ENCODE results near the gene FLT4. TPM values are rescaled to one million over a fixed set of nuclear protein-coding genes. Genes with fewer than 3 reads are reported as not detected.

The FLT4 gene
- polyA plus RNA-seq, 2 of the 4 experiments (the other 2 are of a cell fraction): 2.0 to 2.6 TPM

DNA sequence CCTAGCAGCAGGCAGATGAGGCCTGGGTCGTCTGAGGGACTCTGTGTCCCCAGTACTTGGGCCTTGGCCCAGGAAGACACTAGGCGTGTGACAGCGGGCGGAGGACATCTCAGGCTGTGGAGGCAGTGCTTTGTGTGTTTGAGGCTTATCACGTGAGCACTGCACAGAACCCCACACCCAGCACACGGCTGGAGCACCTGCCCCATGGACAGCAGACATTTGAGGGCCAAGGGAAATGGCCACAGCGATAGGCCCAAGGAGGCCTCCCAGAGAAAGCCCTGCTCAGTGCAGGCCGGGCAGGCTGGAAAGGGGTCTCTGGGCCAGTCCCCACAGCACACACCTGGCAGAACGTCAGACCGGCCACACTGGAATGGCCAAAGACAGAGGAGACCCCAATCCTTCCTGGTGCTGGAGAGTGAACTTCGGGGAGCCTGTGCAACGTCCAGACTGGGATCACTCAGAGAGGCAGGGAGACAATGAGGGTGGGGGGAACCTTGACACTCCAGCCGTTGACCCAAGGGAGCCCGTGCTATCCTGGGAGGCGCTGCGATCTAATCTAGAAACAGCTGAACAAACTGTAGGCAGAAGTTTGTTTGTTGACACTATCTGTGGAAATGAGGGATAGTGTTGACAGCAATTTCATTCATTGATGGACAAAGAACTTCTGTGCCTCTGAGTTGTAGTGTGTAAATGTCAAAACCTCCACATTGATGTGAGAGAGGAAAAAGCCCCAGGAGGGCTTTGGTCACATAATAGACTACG lies 19.6 kb upstream of the FLT4 start (continued):
- TF ChIP-seq, protein P1, sequence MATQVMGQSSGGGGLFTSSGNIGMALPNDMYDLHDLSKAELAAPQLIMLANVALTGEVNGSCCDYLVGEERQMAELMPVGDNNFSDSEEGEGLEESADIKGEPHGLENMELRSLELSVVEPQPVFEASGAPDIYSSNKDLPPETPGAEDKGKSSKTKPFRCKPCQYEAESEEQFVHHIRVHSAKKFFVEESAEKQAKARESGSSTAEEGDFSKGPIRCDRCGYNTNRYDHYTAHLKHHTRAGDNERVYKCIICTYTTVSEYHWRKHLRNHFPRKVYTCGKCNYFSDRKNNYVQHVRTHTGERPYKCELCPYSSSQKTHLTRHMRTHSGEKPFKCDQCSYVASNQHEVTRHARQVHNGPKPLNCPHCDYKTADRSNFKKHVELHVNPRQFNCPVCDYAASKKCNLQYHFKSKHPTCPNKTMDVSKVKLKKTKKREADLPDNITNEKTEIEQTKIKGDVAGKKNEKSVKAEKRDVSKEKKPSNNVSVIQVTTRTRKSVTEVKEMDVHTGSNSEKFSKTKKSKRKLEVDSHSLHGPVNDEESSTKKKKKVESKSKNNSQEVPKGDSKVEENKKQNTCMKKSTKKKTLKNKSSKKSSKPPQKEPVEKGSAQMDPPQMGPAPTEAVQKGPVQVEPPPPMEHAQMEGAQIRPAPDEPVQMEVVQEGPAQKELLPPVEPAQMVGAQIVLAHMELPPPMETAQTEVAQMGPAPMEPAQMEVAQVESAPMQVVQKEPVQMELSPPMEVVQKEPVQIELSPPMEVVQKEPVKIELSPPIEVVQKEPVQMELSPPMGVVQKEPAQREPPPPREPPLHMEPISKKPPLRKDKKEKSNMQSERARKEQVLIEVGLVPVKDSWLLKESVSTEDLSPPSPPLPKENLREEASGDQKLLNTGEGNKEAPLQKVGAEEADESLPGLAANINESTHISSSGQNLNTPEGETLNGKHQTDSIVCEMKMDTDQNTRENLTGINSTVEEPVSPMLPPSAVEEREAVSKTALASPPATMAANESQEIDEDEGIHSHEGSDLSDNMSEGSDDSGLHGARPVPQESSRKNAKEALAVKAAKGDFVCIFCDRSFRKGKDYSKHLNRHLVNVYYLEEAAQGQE (IDR thresholded peaks at IDR 0.05): no peak
- TF ChIP-seq POLR2AphosphoS2 (conservative IDR thresholded peaks at IDR 0.05; ENCODE audit: low read length): no peak

DNA sequence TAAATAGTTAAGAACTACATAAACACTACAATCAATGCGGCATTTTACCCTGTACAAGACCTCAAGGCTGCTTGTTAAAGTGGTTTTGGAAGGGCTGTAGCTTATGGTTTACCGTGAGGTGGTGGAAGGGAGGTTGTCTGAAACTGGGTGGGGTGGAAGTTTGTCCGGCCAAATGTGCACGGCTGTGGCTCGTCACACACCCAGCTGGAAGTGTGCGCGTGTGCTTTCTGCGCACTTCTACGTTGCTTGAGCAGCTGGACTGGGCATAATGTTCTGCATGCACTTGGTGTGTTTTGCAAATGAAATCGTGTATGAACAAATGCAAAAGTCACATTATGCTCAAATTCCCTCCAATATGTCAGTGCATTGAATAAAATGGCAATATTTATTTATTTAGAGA lies 17.4 kb upstream of the FLT4 start:
- 69% methylated on average over 10 of the region's 10 CpGs for WGBS (ENCODE audit: missing lambda C conversion rate)
- no peak for TF ChIP-seq KDM1A (IDR thresholded peaks at IDR 0.05; ENCODE audit: low read depth)
- TF ChIP-seq MAZ (IDR thresholded peaks at IDR 0.05; ENCODE audit: borderline replicate concordance, low read depth, low read length): no peak
- TF ChIP-seq ZSCAN20 (CRISPR knock-in tag; IDR thresholded peaks at IDR 0.05): no peak
- no peak for TF ChIP-seq POLR2AphosphoS2 (conservative IDR thresholded peaks at IDR 0.05; ENCODE audit: low read length)
- TF ChIP-seq TP53 (CRISPR knock-in tag; IDR thresholded peaks at IDR 0.05): no peak
- no peak for TF ChIP-seq ESRRA (IDR thresholded peaks at IDR 0.05; ENCODE audit: borderline replicate concordance, low read length)
- TF ChIP-seq, protein P2, sequence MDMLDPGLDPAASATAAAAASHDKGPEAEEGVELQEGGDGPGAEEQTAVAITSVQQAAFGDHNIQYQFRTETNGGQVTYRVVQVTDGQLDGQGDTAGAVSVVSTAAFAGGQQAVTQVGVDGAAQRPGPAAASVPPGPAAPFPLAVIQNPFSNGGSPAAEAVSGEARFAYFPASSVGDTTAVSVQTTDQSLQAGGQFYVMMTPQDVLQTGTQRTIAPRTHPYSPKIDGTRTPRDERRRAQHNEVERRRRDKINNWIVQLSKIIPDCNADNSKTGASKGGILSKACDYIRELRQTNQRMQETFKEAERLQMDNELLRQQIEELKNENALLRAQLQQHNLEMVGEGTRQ (IDR thresholded peaks at IDR 0.05): no peak
- TF ChIP-seq RFX5 (IDR thresholded peaks at IDR 0.05): no peak
- Histone ChIP-seq H3K27ac (no peak overlapping the region), H3K4me2 (no peak overlapping the region), H3K4me1 (no peaks in the 10 kb centered on the region), H3K9me3 (no peaks in the 10 kb centered on the region), H3K4me3 (no peak overlapping the region)
- FAIRE-seq: no peak
- POLR2A ChIA-PET: no interaction called here
- CTCF ChIA-PET: no interaction called here
- no peak for ATAC-seq
- no peak for DNase-seq (ENCODE audit: low read depth in 1 of 2, low spot score in 1 of 2)

DNA sequence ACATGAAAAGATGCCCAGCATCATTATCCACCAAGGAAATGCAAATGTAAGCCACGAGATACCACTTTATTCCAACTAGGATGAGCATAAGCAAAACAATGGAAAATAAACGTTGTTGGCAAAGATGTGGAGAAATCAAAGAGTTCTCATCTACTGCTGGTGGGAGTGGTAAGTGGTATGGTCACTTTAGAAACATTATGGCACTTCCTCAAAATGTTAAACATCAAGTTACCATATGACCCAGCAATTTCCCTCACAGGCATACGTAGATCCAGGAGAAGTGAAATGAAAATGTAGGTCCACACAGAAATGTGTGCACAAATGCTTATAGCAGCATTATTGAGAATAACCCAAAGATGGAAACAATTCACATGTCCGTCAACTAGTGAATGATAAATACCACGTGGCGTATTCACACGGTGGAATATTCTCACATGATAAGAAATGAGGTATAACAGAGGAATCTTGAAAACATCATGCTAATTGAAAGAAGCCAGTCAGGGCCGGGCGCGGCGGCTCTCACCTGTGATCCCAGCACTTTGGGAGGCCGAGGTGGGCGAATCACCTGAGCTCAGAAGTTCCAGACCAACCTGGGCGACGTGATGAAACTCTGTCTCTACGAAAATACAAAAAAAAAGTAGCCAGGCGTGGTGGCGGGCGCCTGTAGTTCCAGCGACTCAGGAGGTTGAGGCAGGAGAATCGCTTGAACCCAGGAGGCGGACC lies 16.4 kb upstream of the FLT4 start:
- 70% methylated on average over 22 of the region's 22 CpGs for WGBS (ENCODE audit: missing lambda C conversion rate)
- no peak overlapping the region for H3K27ac ChIP-seq
- ChIA-PET CTCF (interaction anchor here (0.8 kb wide), 1 partner anchor 53 kb away, joined by 4 read pairs; no protein-coding TSS in a partner anchor), POLR2A (no interaction called here)
- no peak for DNase-seq (ENCODE audit: low read depth in 1 of 2, low spot score in 1 of 2)
- H3K4me2 ChIP-seq: no peak overlapping the region
- H3K4me1 ChIP-seq: no peaks in the 10 kb centered on the region
- no peak for ATAC-seq
- FAIRE-seq: no peak
- H3K9me3 ChIP-seq: no peaks in the 10 kb centered on the region
- no peak overlapping the region for H3K4me3 ChIP-seq
- TF ChIP-seq CBX2 (IDR thresholded peaks at IDR 0.05; ENCODE audit: borderline replicate concordance, low read depth): no peak
- TF ChIP-seq JUN (IDR thresholded peaks at IDR 0.05): no peak
- TF ChIP-seq HOXB13 (CRISPR knock-in tag; IDR thresholded peaks at IDR 0.05; ENCODE audit: low read depth): no peak
- TF ChIP-seq ZSCAN20 (CRISPR knock-in tag; IDR thresholded peaks at IDR 0.05): no peak
- TF ChIP-seq JUNB (IDR thresholded peaks at IDR 0.05): no peak
- TF ChIP-seq EHF (CRISPR knock-in tag; IDR thresholded peaks at IDR 0.05): no peak
- TF ChIP-seq TP53 (CRISPR knock-in tag; IDR thresholded peaks at IDR 0.05): no peak
- TF ChIP-seq FOSL2 (IDR thresholded peaks at IDR 0.05): no peak
- TF ChIP-seq FOSL2 (CRISPR knock-in tag; IDR thresholded peaks at IDR 0.05): no peak
- TF ChIP-seq, protein P3, sequence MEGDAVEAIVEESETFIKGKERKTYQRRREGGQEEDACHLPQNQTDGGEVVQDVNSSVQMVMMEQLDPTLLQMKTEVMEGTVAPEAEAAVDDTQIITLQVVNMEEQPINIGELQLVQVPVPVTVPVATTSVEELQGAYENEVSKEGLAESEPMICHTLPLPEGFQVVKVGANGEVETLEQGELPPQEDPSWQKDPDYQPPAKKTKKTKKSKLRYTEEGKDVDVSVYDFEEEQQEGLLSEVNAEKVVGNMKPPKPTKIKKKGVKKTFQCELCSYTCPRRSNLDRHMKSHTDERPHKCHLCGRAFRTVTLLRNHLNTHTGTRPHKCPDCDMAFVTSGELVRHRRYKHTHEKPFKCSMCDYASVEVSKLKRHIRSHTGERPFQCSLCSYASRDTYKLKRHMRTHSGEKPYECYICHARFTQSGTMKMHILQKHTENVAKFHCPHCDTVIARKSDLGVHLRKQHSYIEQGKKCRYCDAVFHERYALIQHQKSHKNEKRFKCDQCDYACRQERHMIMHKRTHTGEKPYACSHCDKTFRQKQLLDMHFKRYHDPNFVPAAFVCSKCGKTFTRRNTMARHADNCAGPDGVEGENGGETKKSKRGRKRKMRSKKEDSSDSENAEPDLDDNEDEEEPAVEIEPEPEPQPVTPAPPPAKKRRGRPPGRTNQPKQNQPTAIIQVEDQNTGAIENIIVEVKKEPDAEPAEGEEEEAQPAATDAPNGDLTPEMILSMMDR (IDR thresholded peaks at IDR 0.05): no peak
- TF ChIP-seq, protein P1 (IDR thresholded peaks at IDR 0.05): no peak
- no peak for TF ChIP-seq RAD21 (conservative IDR thresholded peaks at IDR 0.05 in 1 of 2, IDR thresholded peaks at IDR 0.05 in 1 of 2)
- TF ChIP-seq, protein P4, sequence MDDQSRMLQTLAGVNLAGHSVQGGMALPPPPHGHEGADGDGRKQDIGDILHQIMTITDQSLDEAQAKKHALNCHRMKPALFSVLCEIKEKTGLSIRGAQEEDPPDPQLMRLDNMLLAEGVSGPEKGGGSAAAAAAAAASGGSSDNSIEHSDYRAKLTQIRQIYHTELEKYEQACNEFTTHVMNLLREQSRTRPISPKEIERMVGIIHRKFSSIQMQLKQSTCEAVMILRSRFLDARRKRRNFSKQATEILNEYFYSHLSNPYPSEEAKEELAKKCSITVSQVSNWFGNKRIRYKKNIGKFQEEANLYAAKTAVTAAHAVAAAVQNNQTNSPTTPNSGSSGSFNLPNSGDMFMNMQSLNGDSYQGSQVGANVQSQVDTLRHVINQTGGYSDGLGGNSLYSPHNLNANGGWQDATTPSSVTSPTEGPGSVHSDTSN (IDR thresholded peaks at IDR 0.05): no peak
- TF ChIP-seq KDM5A (IDR thresholded peaks at IDR 0.05): no peak
- TF ChIP-seq NPAS2 (CRISPR knock-in tag; IDR thresholded peaks at IDR 0.05; ENCODE audit: borderline replicate concordance): no peak

All from A549 (cell line).